ENCODE data around the gene MAPKAP1.
A peak's percentile ranks its signal among the peaks of the same experiment; 100 is the strongest.

Gene MAPKAP1

GRCh38 chr9:125609744-125610143 lies 97.3 kb downstream of the MAPKAP1 start:
- Histone ChIP-seq H2BK5ac (ENCODE audit: low read length) (no peak overlapping the region), H4K5ac (ENCODE audit: low read length) (no peak overlapping the region), H3K4ac (ENCODE audit: low read depth, low read length) (no peak overlapping the region), H3K23ac (ENCODE audit: low read length) (no peak overlapping the region), H2BK120ac (ENCODE audit: low read depth, low read length) (no peak overlapping the region), H3K56ac (ENCODE audit: low read length) (no peak overlapping the region), H2BK15ac (replicated peaks; ENCODE audit: low read depth) (no peak overlapping the region), H3K79me2 (ENCODE audit: control insufficient read depth, insufficient read depth, low read length) (peaks cover 2% of the 10 kb centered on the region), H3K79me1 (ENCODE audit: low read length) (peaks cover 4% of the 10 kb centered on the region), H2AK5ac (ENCODE audit: low read length) (no peak overlapping the region), H3K4me3 (ENCODE audit: low read length) (no peak overlapping the region), H3K18ac (ENCODE audit: low read length) (no peak overlapping the region), H3K27ac (ENCODE audit: low read depth, low read length) (no peak overlapping the region), H3K27me3 (ENCODE audit: insufficient read depth, low read length, poor library complexity) (no peaks in the 10 kb centered on the region), H4K8ac (ENCODE audit: low read depth, low read length) (no peak overlapping the region), H3K9ac (ENCODE audit: low read length) (no peak overlapping the region), H3K4me2 (ENCODE audit: low read length) (no peak overlapping the region), H3K36me3 (ENCODE audit: control insufficient read depth, insufficient read depth, low read length) (no peaks in the 10 kb centered on the region), H3K4me1 (ENCODE audit: control insufficient read depth, low read depth, low read length) (no peaks in the 10 kb centered on the region)
- no peak for DNase-seq
- no CpG with 5 or more reads among the region's 1 CpG for WGBS (ENCODE audit: extremely low coverage, insufficient coverage, low lambda C conversion rate)

- H2AK5ac ChIP-seq (ENCODE audit: low read length), result no peak overlapping the region
- peaks cover 2% of the 10 kb centered on the region for H3K79me2 ChIP-seq (ENCODE audit: control insufficient read depth, insufficient read depth, low read length)
- H2BK5ac ChIP-seq (ENCODE audit: low read length), result no peak overlapping the region
- H3K4ac ChIP-seq (ENCODE audit: low read depth, low read length), result no peak overlapping the region
- H2BK15ac ChIP-seq (replicated peaks; ENCODE audit: low read depth), result no peak overlapping the region
- H3K56ac ChIP-seq (ENCODE audit: low read length), result no peak overlapping the region
- no peaks in the 10 kb centered on the region for H3K27me3 ChIP-seq (ENCODE audit: insufficient read depth, low read length, poor library complexity)
- H3K23ac ChIP-seq (ENCODE audit: low read length), result no peak overlapping the region
- no peak for DNase-seq
- WGBS (ENCODE audit: extremely low coverage, insufficient coverage, low lambda C conversion rate), result no CpG with 5 or more reads among the region's 10 CpGs
- no peak overlapping the region for H4K8ac ChIP-seq (ENCODE audit: low read depth, low read length)
- no peak overlapping the region for H3K27ac ChIP-seq (ENCODE audit: low read depth, low read length)
- no peak overlapping the region for H3K9ac ChIP-seq (ENCODE audit: low read length)
- no peaks in the 10 kb centered on the region for H3K4me1 ChIP-seq (ENCODE audit: control insufficient read depth, low read depth, low read length)
- no peak overlapping the region for H3K4me2 ChIP-seq (ENCODE audit: low read length)
- H3K4me3 ChIP-seq (ENCODE audit: low read length), result no peak overlapping the region
- no peaks in the 10 kb centered on the region for H3K36me3 ChIP-seq (ENCODE audit: control insufficient read depth, insufficient read depth, low read length)
- H3K79me1 ChIP-seq (ENCODE audit: low read length), result peaks cover 5% of the 10 kb centered on the region
- H4K5ac ChIP-seq (ENCODE audit: low read length), result no peak overlapping the region
- no peak overlapping the region for H2BK120ac ChIP-seq (ENCODE audit: low read depth, low read length)
- H3K18ac ChIP-seq (ENCODE audit: low read length), result peak overlapping the region; percentile 40
These were observed 98.4 kb downstream of the MAPKAP1 start for GRCh38 chr9:125608489-125609224.

- Histone ChIP-seq H2BK15ac (replicated peaks; ENCODE audit: low read depth) (no peak overlapping the region), H2BK120ac (ENCODE audit: low read depth, low read length) (no peak overlapping the region), H4K5ac (ENCODE audit: low read length) (no peak overlapping the region), H3K79me2 (ENCODE audit: control insufficient read depth, insufficient read depth, low read length) (peaks cover 2% of the 10 kb centered on the region), H3K4me1 (ENCODE audit: control insufficient read depth, low read depth, low read length) (no peaks in the 10 kb centered on the region), H3K79me1 (ENCODE audit: low read length) (peaks cover 7% of the 10 kb centered on the region), H3K27me3 (ENCODE audit: insufficient read depth, low read length, poor library complexity) (no peaks in the 10 kb centered on the region), H2BK5ac (ENCODE audit: low read length) (no peak overlapping the region), H3K4me2 (ENCODE audit: low read length) (no peak overlapping the region), H3K36me3 (ENCODE audit: control insufficient read depth, insufficient read depth, low read length) (no peaks in the 10 kb centered on the region), H3K23ac (ENCODE audit: low read length) (no peak overlapping the region), H3K56ac (ENCODE audit: low read length) (no peak overlapping the region), H3K27ac (ENCODE audit: low read depth, low read length) (no peak overlapping the region), H4K8ac (ENCODE audit: low read depth, low read length) (no peak overlapping the region), H3K4me3 (ENCODE audit: low read length) (no peak overlapping the region), H3K18ac (ENCODE audit: low read length) (no peak overlapping the region), H3K4ac (ENCODE audit: low read depth, low read length) (no peak overlapping the region), H2AK5ac (ENCODE audit: low read length) (no peak overlapping the region), H3K9ac (ENCODE audit: low read length) (no peak overlapping the region)
- no peak for DNase-seq
- no CpG with 5 or more reads among the region's 1 CpG for WGBS (ENCODE audit: extremely low coverage, insufficient coverage, low lambda C conversion rate)
These were observed 102.8 kb downstream of the MAPKAP1 start for GRCh38 chr9:125604196-125604595.

- Histone ChIP-seq H2AK5ac (ENCODE audit: low read length) (no peak overlapping the region), H3K4me2 (ENCODE audit: low read length) (no peak overlapping the region), H3K23ac (ENCODE audit: low read length) (no peak overlapping the region), H2BK5ac (ENCODE audit: low read length) (no peak overlapping the region), H3K4ac (ENCODE audit: low read depth, low read length) (no peak overlapping the region), H3K9ac (ENCODE audit: low read length) (no peak overlapping the region), H3K4me1 (ENCODE audit: control insufficient read depth, low read depth, low read length) (no peaks in the 10 kb centered on the region), H3K18ac (ENCODE audit: low read length) (no peak overlapping the region), H3K79me2 (ENCODE audit: control insufficient read depth, insufficient read depth, low read length) (peaks cover 2% of the 10 kb centered on the region), H4K5ac (ENCODE audit: low read length) (no peak overlapping the region), H3K27ac (ENCODE audit: low read depth, low read length) (no peak overlapping the region), H4K8ac (ENCODE audit: low read depth, low read length) (no peak overlapping the region), H2BK15ac (replicated peaks; ENCODE audit: low read depth) (no peak overlapping the region), H2BK120ac (ENCODE audit: low read depth, low read length) (no peak overlapping the region), H3K36me3 (ENCODE audit: control insufficient read depth, insufficient read depth, low read length) (no peaks in the 10 kb centered on the region), H3K56ac (ENCODE audit: low read length) (no peak overlapping the region), H3K4me3 (ENCODE audit: low read length) (no peak overlapping the region), H3K79me1 (ENCODE audit: low read length) (peaks cover 7% of the 10 kb centered on the region), H3K27me3 (ENCODE audit: insufficient read depth, low read length, poor library complexity) (no peaks in the 10 kb centered on the region)
- DNase-seq, result no peak
- no CpG with 5 or more reads among the region's 4 CpGs for WGBS (ENCODE audit: extremely low coverage, insufficient coverage, low lambda C conversion rate)
These were observed 103.5 kb downstream of the MAPKAP1 start for GRCh38 chr9:125603478-125604021.

GRCh38 chr9:125601961-125602360 lies 105.0 kb downstream of the MAPKAP1 start:
- no peak overlapping the region for H2BK5ac ChIP-seq (ENCODE audit: low read length)
- H3K23ac ChIP-seq (ENCODE audit: low read length), result no peak overlapping the region
- peaks cover 2% of the 10 kb centered on the region for H3K79me2 ChIP-seq (ENCODE audit: control insufficient read depth, insufficient read depth, low read length)
- H3K4me2 ChIP-seq (ENCODE audit: low read length), result no peak overlapping the region
- no peak overlapping the region for H2BK15ac ChIP-seq (replicated peaks; ENCODE audit: low read depth)
- no peak overlapping the region for H3K4me3 ChIP-seq (ENCODE audit: low read length)
- H2BK120ac ChIP-seq (ENCODE audit: low read depth, low read length), result no peak overlapping the region
- H3K4me1 ChIP-seq (ENCODE audit: control insufficient read depth, low read depth, low read length), result no peaks in the 10 kb centered on the region
- no peak overlapping the region for H3K27ac ChIP-seq (ENCODE audit: low read depth, low read length)
- H3K79me1 ChIP-seq (ENCODE audit: low read length), result peaks cover 9% of the 10 kb centered on the region
- H2AK5ac ChIP-seq (ENCODE audit: low read length), result no peak overlapping the region
- H4K8ac ChIP-seq (ENCODE audit: low read depth, low read length), result no peak overlapping the region
- no peaks in the 10 kb centered on the region for H3K36me3 ChIP-seq (ENCODE audit: control insufficient read depth, insufficient read depth, low read length)
- no peak overlapping the region for H3K18ac ChIP-seq (ENCODE audit: low read length)
- no peak overlapping the region for H3K9ac ChIP-seq (ENCODE audit: low read length)
- H3K4ac ChIP-seq (ENCODE audit: low read depth, low read length), result no peak overlapping the region
- no CpG with 5 or more reads among the region's 7 CpGs for WGBS (ENCODE audit: extremely low coverage, insufficient coverage, low lambda C conversion rate)
- no peaks in the 10 kb centered on the region for H3K27me3 ChIP-seq (ENCODE audit: insufficient read depth, low read length, poor library complexity)
- no peak overlapping the region for H3K56ac ChIP-seq (ENCODE audit: low read length)
- H4K5ac ChIP-seq (ENCODE audit: low read length), result no peak overlapping the region
- peak; percentile 43 for DNase-seq

- no peak overlapping the region for H3K56ac ChIP-seq (ENCODE audit: low read length)
- DNase-seq, result no peak
- H4K8ac ChIP-seq (ENCODE audit: low read depth, low read length), result no peak overlapping the region
- no peak overlapping the region for H3K23ac ChIP-seq (ENCODE audit: low read length)
- no peak overlapping the region for H2BK5ac ChIP-seq (ENCODE audit: low read length)
- peaks cover 9% of the 10 kb centered on the region for H3K79me1 ChIP-seq (ENCODE audit: low read length)
- H3K4me1 ChIP-seq (ENCODE audit: control insufficient read depth, low read depth, low read length), result no peaks in the 10 kb centered on the region
- no peak overlapping the region for H3K4me3 ChIP-seq (ENCODE audit: low read length)
- H3K4ac ChIP-seq (ENCODE audit: low read depth, low read length), result no peak overlapping the region
- no peak overlapping the region for H3K4me2 ChIP-seq (ENCODE audit: low read length)
- H3K79me2 ChIP-seq (ENCODE audit: control insufficient read depth, insufficient read depth, low read length), result peaks cover 2% of the 10 kb centered on the region
- H2AK5ac ChIP-seq (ENCODE audit: low read length), result no peak overlapping the region
- H3K18ac ChIP-seq (ENCODE audit: low read length), result no peak overlapping the region
- H3K9ac ChIP-seq (ENCODE audit: low read length), result no peak overlapping the region
- no peaks in the 10 kb centered on the region for H3K36me3 ChIP-seq (ENCODE audit: control insufficient read depth, insufficient read depth, low read length)
- H2BK15ac ChIP-seq (replicated peaks; ENCODE audit: low read depth), result no peak overlapping the region
- H3K27ac ChIP-seq (ENCODE audit: low read depth, low read length), result no peak overlapping the region
- no peak overlapping the region for H4K5ac ChIP-seq (ENCODE audit: low read length)
- WGBS (ENCODE audit: extremely low coverage, insufficient coverage, low lambda C conversion rate), result no CpG with 5 or more reads among the region's 1 CpG
- no peak overlapping the region for H2BK120ac ChIP-seq (ENCODE audit: low read depth, low read length)
- no peaks in the 10 kb centered on the region for H3K27me3 ChIP-seq (ENCODE audit: insufficient read depth, low read length, poor library complexity)
These were observed 106.8 kb downstream of the MAPKAP1 start for GRCh38 chr9:125600194-125600593.
